Common myeloid progenitor, CD34-positive (primary cell): ENCODE measurements around the gene RCAN2.

Source experiments
- CTCF ChIA-PET: fragments of 350-600 bp; sonication (Branson Sonifier 250); formaldehyde crosslinking; loops from one replicate; lab custom pipeline; 2021; ENCODE audit warnings: antibody characterized with exemption; lab: Charles Lee
- POLR2A ChIA-PET: fragments of 350-600 bp; sonication (Branson Sonifier 250); formaldehyde crosslinking; loops from one replicate; lab custom pipeline; 2021; ENCODE audit warnings: antibody characterized with exemption; lab: Charles Lee
- DNase-seq, 3 donors: peaks; one replicate each; pipeline versions ENCODE4 v3.0.0 to v3.0.0-alpha.2; 2013
- H3K27ac ChIP-seq, 2 experiments: 1 replicate in 1 of 2; 2 replicates in 1 of 2; pipeline ENCODE4 v1.7.0; 2013; ENCODE audit warnings: inconsistent platforms in 2 of 2, low read length in 2 of 2, mild to moderate bottlenecking in 2 of 2, low read depth in 1 of 2, moderate library complexity in 1 of 2; ENCODE audit not compliant: severe bottlenecking in 2 of 2, insufficient read depth in 1 of 2, poor library complexity in 1 of 2
- H3K27me3 ChIP-seq, 5 experiments: replicated peaks in 2 of 5; 1 replicate in 3 of 5; 2 replicates in 2 of 5; pipeline versions ENCODE4 v1.6.1 to v1.7.0; 2013; ENCODE audit warnings: low read length in 4 of 5, mild to moderate bottlenecking in 2 of 5, moderate library complexity in 2 of 5, inconsistent platforms in 1 of 5; ENCODE audit not compliant: insufficient read depth in 5 of 5, control insufficient read depth in 4 of 5
- H3K36me3 ChIP-seq, 4 experiments: 1 replicate in 2 of 4; 2 replicates in 2 of 4; pipeline versions ENCODE4 v1.6.1 to v1.7.0; 2013; ENCODE audit warnings: low read length in 3 of 4, control low read depth in 1 of 4, mild to moderate bottlenecking in 1 of 4; ENCODE audit not compliant: control insufficient read depth in 4 of 4, insufficient read depth in 4 of 4
- H3K4me1 ChIP-seq, 4 experiments: 1 replicate in 3 of 4; 2 replicates in 1 of 4; pipeline versions ENCODE4 v1.6.1 to v1.7.1; 2013; ENCODE audit warnings: low read length in 3 of 4, mild to moderate bottlenecking in 3 of 4, control low read depth in 1 of 4, inconsistent platforms in 1 of 4, moderate library complexity in 1 of 4; ENCODE audit not compliant: control insufficient read depth in 4 of 4, insufficient read depth in 4 of 4; ENCODE audit errors: control extremely low read depth in 1 of 4
- H3K4me3 ChIP-seq, 7 experiments: 1 replicate in 4 of 7; 2 replicates in 3 of 7; pipeline versions ENCODE4 v1.5.1 to v1.7.0; 2013; ENCODE audit warnings: mild to moderate bottlenecking in 7 of 7, low read length in 6 of 7, moderate library complexity in 6 of 7, inconsistent platforms in 2 of 7, low read depth in 2 of 7, control low read depth in 1 of 7; ENCODE audit not compliant: insufficient read depth in 4 of 7, control insufficient read depth in 1 of 7; ENCODE audit errors: extremely low read depth in 1 of 7
- H3K9me3 ChIP-seq, 5 experiments: 1 replicate in 4 of 5; 2 replicates in 1 of 5; pipeline versions ENCODE4 v1.6.1 to v1.7.1; 2013; ENCODE audit warnings: low read length in 4 of 5, mild to moderate bottlenecking in 2 of 5, inconsistent platforms in 1 of 5, low read depth in 1 of 5, moderate library complexity in 1 of 5; ENCODE audit not compliant: control insufficient read depth in 4 of 5, insufficient read depth in 2 of 5; ENCODE audit errors: control extremely low read depth in 1 of 5
- WGBS: methylation state at CpG from one replicate; pipeline ENCODE4 v1.1.5; 2013; ENCODE audit not compliant: insufficient coverage; 5-methylcytosine and 5-hydroxymethylcytosine counted together

Gene RCAN2

DNA sequence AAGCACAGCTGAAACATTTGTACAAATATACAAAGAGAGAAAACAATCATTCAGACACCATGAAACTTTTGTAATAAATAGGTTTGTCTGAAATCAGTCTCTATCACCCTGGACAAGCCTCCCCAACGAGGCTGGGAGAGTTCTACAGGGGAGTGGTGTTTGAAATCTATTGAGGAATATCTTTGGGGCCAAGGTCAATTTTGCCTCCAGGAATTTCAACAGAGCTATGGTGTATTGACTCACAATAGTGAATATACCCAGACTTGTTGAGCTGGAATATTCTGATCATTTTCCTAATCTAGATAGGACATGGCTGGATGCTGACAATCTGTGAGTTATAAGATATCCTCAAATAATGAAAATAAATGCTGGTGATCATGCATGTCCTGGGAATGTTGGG is 269.0 kb downstream of the RCAN2 start:
- Histone ChIP-seq H3K4me1 (peaks cover 1 to 25% (median 17%) of the 10 kb centered on the region in 4 experiments), H3K27ac (no peak overlapping the region), H3K36me3 (no peaks in the 10 kb centered on the region), H3K4me3 (no peak overlapping the region), H3K9me3 (peaks cover 0 to 1% (median 0%) of the 10 kb centered on the region in 5 experiments), H3K27me3 (no peaks in the 10 kb centered on the region)
- POLR2A ChIA-PET = no interaction called here
- CTCF ChIA-PET = interaction anchor here (0.8 to 11.5 kb wide), 16 partner anchors 10 to 825 kb away, joined by 3 to 228 read pairs (median 4); partner anchors contain the start of gene ENPP4
- DNase-seq = no peak
- no CpG with 5 or more reads among the region's 1 CpG for WGBS

- no peak overlapping the region for H3K4me3 ChIP-seq
- H3K9me3 ChIP-seq = no peaks in the 10 kb centered on the region
- DNase-seq = peak; percentile 50 to 76 (median 72)
- ChIA-PET CTCF (interaction anchor here (0.5 to 11.5 kb wide), 25 partner anchors 13 to 881 kb away, joined by 3 to 228 read pairs (median 4); partner anchors contain the start of gene RCAN2), POLR2A (no interaction called here)
- peaks cover 10 to 27% (median 22%) of the 10 kb centered on the region in 4 experiments for H3K4me1 ChIP-seq
- no peak overlapping the region for H3K27ac ChIP-seq
- WGBS = 0% methylated on average over 1 of the region's 4 CpGs
- H3K36me3 ChIP-seq = no peaks in the 10 kb centered on the region
- no peaks in the 10 kb centered on the region for H3K27me3 ChIP-seq
Observed at GRCh38 chr6:46221222-46221793, 269.9 kb downstream of the RCAN2 start.

- peaks cover 10 to 27% (median 22%) of the 10 kb centered on the region in 4 experiments for H3K4me1 ChIP-seq
- ChIA-PET CTCF (interaction anchor here (0.5 to 11.5 kb wide), 22 partner anchors 12 to 881 kb away, joined by 3 to 228 read pairs (median 4); partner anchors contain the start of gene RCAN2), POLR2A (no interaction called here)
- H3K4me3 ChIP-seq = no peak overlapping the region
- no peak overlapping the region for H3K27ac ChIP-seq
- 27% methylated on average over 4 of the region's 6 CpGs for WGBS
- no peaks in the 10 kb centered on the region for H3K36me3 ChIP-seq
- peak; percentile 27 to 63 (median 48) for DNase-seq
- no peaks in the 10 kb centered on the region for H3K9me3 ChIP-seq
- H3K27me3 ChIP-seq = no peaks in the 10 kb centered on the region
Observed at GRCh38 chr6:46220352-46221221, 270.7 kb downstream of the RCAN2 start.

DNA sequence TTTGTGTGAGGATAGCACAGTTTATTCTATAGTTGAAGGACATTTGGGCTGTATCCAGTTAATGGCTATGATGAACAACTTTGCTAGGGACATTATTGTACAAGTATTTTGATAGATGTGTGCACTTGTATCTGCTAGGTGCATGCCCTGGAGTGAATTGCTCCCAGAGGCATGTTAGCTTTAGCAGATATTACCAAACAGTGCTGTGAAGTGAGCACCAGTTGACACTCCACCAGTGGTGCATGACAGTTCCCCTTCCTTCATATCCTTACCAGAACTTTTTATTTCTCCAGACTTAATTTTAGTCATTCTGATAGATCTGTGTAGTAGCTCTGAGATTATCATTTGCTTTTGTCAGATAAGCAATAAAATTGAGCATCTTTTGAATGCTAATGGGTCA is 271.6 kb downstream of the RCAN2 start:
- Histone ChIP-seq H3K9me3 (no peaks in the 10 kb centered on the region), H3K36me3 (no peaks in the 10 kb centered on the region), H3K4me3 (no peak overlapping the region), H3K4me1 (peaks cover 10 to 27% (median 22%) of the 10 kb centered on the region in 4 experiments), H3K27me3 (no peaks in the 10 kb centered on the region), H3K27ac (no peak overlapping the region)
- CTCF ChIA-PET = interaction anchor here (1.1 to 11.5 kb wide), 5 partner anchors 91 to 188 kb away, joined by 4 to 228 read pairs (median 15); no protein-coding TSS in a partner anchor
- POLR2A ChIA-PET = no interaction called here
- no peak for DNase-seq

- Histone ChIP-seq H3K36me3 (no peaks in the 10 kb centered on the region), H3K4me3 (no peak overlapping the region), H3K9me3 (no peaks in the 10 kb centered on the region), H3K4me1 (peaks cover 10 to 27% (median 22%) of the 10 kb centered on the region in 4 experiments), H3K27me3 (no peaks in the 10 kb centered on the region), H3K27ac (no peak overlapping the region)
- DNase-seq = no peak
- ChIA-PET CTCF (interaction anchor here (1.5 to 11.5 kb wide), 3 partner anchors 128 to 189 kb away, joined by 3 to 228 read pairs (median 12); no protein-coding TSS in a partner anchor), POLR2A (no interaction called here)
- no CpG with 5 or more reads among the region's 2 CpGs for WGBS
Observed at GRCh38 chr6:46218457-46218856, 272.8 kb downstream of the RCAN2 start.

DNA sequence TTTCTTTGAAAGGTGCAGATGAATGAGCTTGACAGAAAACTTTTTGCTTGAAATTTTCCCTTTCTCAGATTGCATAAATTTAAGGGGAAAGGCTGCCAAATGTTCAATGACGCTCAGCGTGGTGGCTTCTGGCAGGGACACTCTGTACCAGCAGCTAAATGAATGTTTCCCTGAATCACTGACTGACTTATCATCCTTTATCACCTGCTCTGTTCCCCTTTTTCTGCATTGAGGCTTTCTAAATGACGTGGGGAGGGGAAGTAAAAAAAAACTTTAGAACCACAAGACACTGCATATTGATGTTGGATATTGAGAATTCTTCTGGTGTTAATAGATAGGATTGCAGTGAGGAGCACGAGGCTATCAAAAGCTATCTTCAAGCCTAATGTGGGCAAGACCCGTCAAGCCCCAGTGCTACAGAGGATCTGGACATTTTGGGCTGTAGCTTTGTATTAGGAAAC is 273.5 kb downstream of the RCAN2 start:
- WGBS = 3% methylated on average over 3 of the region's 5 CpGs
- no peak overlapping the region for H3K27ac ChIP-seq
- POLR2A ChIA-PET = no interaction called here
- H3K36me3 ChIP-seq = no peaks in the 10 kb centered on the region
- H3K4me3 ChIP-seq = no peak overlapping the region
- H3K4me1 ChIP-seq = peaks cover 10 to 27% (median 22%) of the 10 kb centered on the region in 4 experiments
- H3K27me3 ChIP-seq = no peaks in the 10 kb centered on the region
- no peaks in the 10 kb centered on the region for H3K9me3 ChIP-seq
- CTCF ChIA-PET = interaction anchor here (1.3 to 11.5 kb wide), 5 partner anchors 112 to 190 kb away, joined by 3 to 228 read pairs (median 5); no protein-coding TSS in a partner anchor
- peak; percentile 92 to 94 (median 92) for DNase-seq
